OCI-LY3 (cell line): ENCODE data around the gene TREML4.

ENCODE experiments used
- H2AFZ ChIP-seq: fragments of 200-600, 300-600 bp; shearing (Covaris generic); 2 replicates; pipeline ENCODE4 v1.6.0; 2014; ENCODE audit warnings: antibody characterized with exemption, low read depth, low read length
- H3K27ac ChIP-seq: fragments of 200-600, 300-600 bp; sonication (generic); 2 replicates; pipeline ENCODE4 v1.5.1; 2014; ENCODE audit warnings: mild to moderate bottlenecking, low read length, moderate library complexity, mixed read lengths
- H3K27me3 ChIP-seq: fragments of 200-600, 300-600 bp; sonication (generic); 2 replicates; pipeline ENCODE4 v1.6.1; 2014; ENCODE audit warnings: low read depth, low read length, mixed read lengths
- H3K36me3 ChIP-seq: fragments of 200-600, 300-600 bp; sonication (generic); replicated peaks from 2 replicates; pipeline ENCODE3; 2014; ENCODE audit warnings: low read depth, low read length, mixed read lengths
- H3K4me1 ChIP-seq: fragments of 300-600, 200-600 bp; sonication (generic); 2 replicates; pipeline ENCODE4 v1.6.1; 2014; ENCODE audit warnings: low read length, mixed read lengths
- H3K4me2 ChIP-seq: fragments of 200-600, 300-600 bp; sonication (generic); 2 replicates; pipeline ENCODE4 v1.6.1; 2014; ENCODE audit warnings: low read length, mixed read lengths
- H3K4me3 ChIP-seq: fragments of 300-600, 200-600 bp; sonication (generic); 2 replicates; pipeline ENCODE4 v1.5.1; 2014; ENCODE audit warnings: antibody characterized with exemption, mild to moderate bottlenecking, low read length, moderate library complexity
- H3K79me2 ChIP-seq: fragments of 300-600, 200-600 bp; shearing (Covaris generic); 2 replicates; pipeline ENCODE4 v1.6.1; 2014; ENCODE audit warnings: mild to moderate bottlenecking, low read length, mixed read lengths
- H3K9ac ChIP-seq: fragments of 300-600, 200-600 bp; shearing (Covaris generic); 2 replicates; pipeline ENCODE4 v1.6.0; 2014; ENCODE audit warnings: mild to moderate bottlenecking, low read length, moderate library complexity
- H3K9me3 ChIP-seq: fragments of 200-600, 300-600 bp; shearing (Covaris generic); 2 replicates; pipeline ENCODE4 v1.6.1; 2014; ENCODE audit warnings: low read length, mixed read lengths; ENCODE audit not compliant: insufficient read depth
- H4K20me1 ChIP-seq: fragments of 200-600, 300-600 bp; sonication (generic); 2 replicates; pipeline ENCODE4 v1.6.1; 2016; ENCODE audit warnings: low read length, mixed read lengths; ENCODE audit not compliant: insufficient read depth
- CTCF ChIP-seq: fragments of 200-600, 300-600 bp; sonication (generic); IDR thresholded peaks from 2 replicates; pipeline ENCODE4 v1.5.1; 2014; ENCODE audit warnings: antibody characterized with exemption, low read length, low read depth
- EZH2phosphoT487 ChIP-seq: fragments of 200-600 bp; shearing (Covaris generic); IDR thresholded peaks from 2 replicates; pipeline ENCODE4 v1.6.1; 2018; ENCODE audit warnings: antibody characterized with exemption, mixed run types, low read depth

The TREML4 gene

DNA sequence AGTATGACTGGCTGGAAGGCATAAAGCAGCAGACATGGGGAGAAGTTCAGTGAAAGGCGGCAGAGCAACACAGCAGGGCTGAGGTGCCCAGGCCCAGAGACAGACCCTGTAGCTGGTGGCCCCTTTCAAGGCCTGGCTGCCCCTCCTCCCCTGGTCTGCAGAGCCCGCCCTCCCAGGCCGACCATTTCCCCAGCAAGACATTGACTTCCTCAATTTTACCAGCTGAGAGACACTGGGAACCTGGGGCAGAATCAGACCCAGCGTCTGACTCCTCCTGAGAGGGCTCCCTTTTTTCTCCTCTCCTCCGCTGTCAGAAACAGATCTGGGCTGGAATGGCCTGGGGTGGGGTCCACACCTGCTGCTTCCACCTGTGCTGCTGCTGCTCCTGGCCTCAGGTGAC, at the start of gene TREML4:
TREML4 (plus strand) TSS at position 254 of the 400 bp plus-strand sequence; CDS start at position 333, 79 bp downstream.
- no peak within 1 kb of the TSS for H3K27ac ChIP-seq
- no peaks in the 10 kb centered on the region for H4K20me1 ChIP-seq
- H3K79me2 ChIP-seq = no peaks in the 10 kb centered on the region
- H3K9me3 ChIP-seq = no peaks in the 10 kb centered on the region
- no peak within 1 kb of the TSS for H3K9ac ChIP-seq
- no peaks in the 10 kb centered on the region for H3K36me3 ChIP-seq
- peak within 1 kb of the TSS; percentile 30 for H3K4me2 ChIP-seq
- peak within 1 kb of the TSS; percentile 69; the same call in 1 of the 2 replicates for H2AFZ ChIP-seq
- TF ChIP-seq EZH2phosphoT487 = no peak
- no peak for TF ChIP-seq CTCF
- H3K4me1 ChIP-seq = peaks cover 6% of the 10 kb centered on the region; the same call in 1 of the 2 replicates
- H3K27me3 ChIP-seq = peaks cover 6% of the 10 kb centered on the region
- no peak within 1 kb of the TSS for H3K4me3 ChIP-seq

GRCh38 chr6:41179163-41179562, 49.0 kb upstream of the TREML4 start:
- Histone ChIP-seq H3K36me3 (no peaks in the 10 kb centered on the region), H3K9me3 (no peaks in the 10 kb centered on the region), H4K20me1 (no peaks in the 10 kb centered on the region), H3K4me1 (peaks cover 23% of the 10 kb centered on the region), H3K27ac (no peak overlapping the region), H3K4me2 (no peak overlapping the region), H3K27me3 (0 out of 2 replicates have a peak, but pooled peaks cover 4% of the 10 kb centered on the region), H3K9ac (no peak overlapping the region), H3K79me2 (no peaks in the 10 kb centered on the region), H2AFZ (no peak overlapping the region), H3K4me3 (no peak overlapping the region)
- no peak for TF ChIP-seq CTCF
- no peak for TF ChIP-seq EZH2phosphoT487

GRCh38 chr6:41181566-41181965, 46.6 kb upstream of the TREML4 start:
- no peak overlapping the region for H3K27ac ChIP-seq
- peaks cover 23% of the 10 kb centered on the region for H3K4me1 ChIP-seq
- TF ChIP-seq CTCF (no peak), EZH2phosphoT487 (no peak)
- 0 out of 2 replicates have a peak, but pooled peaks cover 3% of the 10 kb centered on the region for H3K27me3 ChIP-seq
- no peak overlapping the region for H3K4me3 ChIP-seq
- no peaks in the 10 kb centered on the region for H3K79me2 ChIP-seq
- H3K9me3 ChIP-seq = no peaks in the 10 kb centered on the region
- H3K9ac ChIP-seq = no peak overlapping the region
- no peak overlapping the region for H3K4me2 ChIP-seq
- no peaks in the 10 kb centered on the region for H3K36me3 ChIP-seq
- H2AFZ ChIP-seq = no peak overlapping the region
- H4K20me1 ChIP-seq = no peaks in the 10 kb centered on the region

DNA sequence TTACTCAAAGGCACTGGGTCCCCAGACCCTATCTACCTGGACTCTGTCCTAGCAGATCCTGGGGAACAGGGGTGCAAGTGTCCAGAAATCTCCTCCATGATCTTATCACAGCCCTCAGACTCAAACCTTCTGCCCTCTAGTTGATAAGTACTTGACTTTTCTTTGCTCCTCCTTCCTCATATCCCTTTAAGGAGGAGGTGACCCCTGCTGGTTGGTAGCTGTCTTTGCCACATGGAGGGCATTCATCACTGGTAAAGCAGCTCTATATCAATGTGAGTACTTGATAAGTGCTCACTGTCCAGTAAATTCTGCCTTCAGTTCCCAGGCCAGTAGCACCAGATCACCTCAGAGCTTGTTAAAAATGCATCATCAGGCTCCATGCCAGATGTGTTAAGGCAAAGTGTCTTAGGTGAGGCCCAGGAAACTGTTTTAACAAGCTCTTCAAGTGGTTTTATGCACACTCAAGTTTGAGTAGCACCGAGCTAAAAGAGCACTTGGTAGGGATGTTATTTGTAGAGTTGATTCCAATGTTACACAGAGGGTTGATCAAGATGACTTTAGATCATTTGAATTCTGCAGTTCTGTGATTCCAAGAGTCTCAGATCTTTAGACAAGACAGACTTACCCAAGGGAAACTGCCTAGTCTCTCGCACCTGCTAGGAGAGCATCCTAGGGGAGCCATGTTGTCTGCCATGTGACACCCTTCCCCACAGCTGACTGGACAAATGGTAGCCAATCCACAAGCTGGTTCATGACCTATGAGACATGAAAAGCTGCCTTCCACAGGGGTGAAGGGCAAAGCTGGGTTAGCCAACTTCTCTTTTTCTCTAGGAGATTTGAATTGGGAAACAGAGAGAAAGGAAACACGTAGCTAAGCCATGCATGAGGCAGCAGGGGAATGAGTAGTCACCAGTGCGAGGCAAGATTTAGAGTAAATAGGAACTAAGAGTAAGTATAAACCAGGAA, 45.8 kb upstream of the TREML4 start:
- peak overlapping the region; percentile 55 for H3K4me3 ChIP-seq
- no peaks in the 10 kb centered on the region for H3K36me3 ChIP-seq
- no peaks in the 10 kb centered on the region for H4K20me1 ChIP-seq
- no peaks in the 10 kb centered on the region for H3K9me3 ChIP-seq
- peaks cover 26% of the 10 kb centered on the region for H3K4me1 ChIP-seq
- peak overlapping the region; percentile 85 for H2AFZ ChIP-seq
- peak overlapping the region; percentile 33 for H3K27ac ChIP-seq
- TF ChIP-seq EZH2phosphoT487 = no peak
- peak; percentile 91 for TF ChIP-seq CTCF
- H3K9ac ChIP-seq = peak overlapping the region; percentile 14; the same call in 1 of the 2 replicates
- H3K4me2 ChIP-seq = peak overlapping the region; percentile 60
- no peaks in the 10 kb centered on the region for H3K27me3 ChIP-seq
- H3K79me2 ChIP-seq = no peaks in the 10 kb centered on the region
